ENCODE data around the gene PLS3. TPM values are rescaled to one million over a fixed set of nuclear protein-coding genes. Genes with fewer than 3 reads are reported as not detected.

PLS3 gene
- total RNA-seq, 1 experiment from 2014 or later: 161 TPM

DNA sequence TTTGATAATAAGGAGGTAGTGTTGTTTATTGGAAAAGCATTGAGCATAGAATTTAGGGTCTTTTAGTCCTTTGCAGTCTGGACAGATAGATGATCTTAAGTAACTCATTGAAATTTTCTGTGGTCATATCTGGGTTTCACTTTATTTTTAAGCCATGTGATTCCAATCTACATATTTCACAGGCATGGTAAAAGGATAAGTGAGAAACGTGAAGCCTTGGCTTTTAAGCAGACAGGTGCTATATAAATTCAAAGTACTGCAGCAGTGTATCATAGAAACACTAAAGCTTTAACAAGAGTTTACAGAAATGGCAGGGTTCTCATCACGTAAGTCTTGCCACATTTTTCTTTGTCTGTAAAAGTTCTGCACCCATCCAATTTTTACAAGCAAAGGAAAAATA lies 4.9 kb downstream of the PLS3 start:
- no peak for DNase-seq (ENCODE audit: low spot score)

DNA sequence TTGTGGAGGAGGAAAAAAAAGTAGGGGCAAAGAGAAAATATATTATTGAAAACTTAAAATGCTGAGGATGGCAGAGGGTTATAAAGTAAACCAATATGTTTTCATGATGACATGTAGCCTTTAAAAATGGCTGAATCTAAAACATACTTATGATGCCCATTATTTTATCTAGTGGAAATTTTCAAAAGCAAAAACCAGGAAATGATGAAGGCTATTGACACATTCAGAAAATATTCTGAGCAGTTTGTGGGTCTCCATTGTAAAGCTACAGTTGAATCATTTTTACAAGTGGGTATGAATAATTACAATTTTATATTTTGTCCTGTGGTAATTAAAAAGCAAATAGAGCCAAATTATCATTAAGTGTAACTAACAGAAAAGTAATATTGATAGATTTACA lies 10.7 kb downstream of the PLS3 start:
- no peak for DNase-seq (ENCODE audit: low spot score)

DNA sequence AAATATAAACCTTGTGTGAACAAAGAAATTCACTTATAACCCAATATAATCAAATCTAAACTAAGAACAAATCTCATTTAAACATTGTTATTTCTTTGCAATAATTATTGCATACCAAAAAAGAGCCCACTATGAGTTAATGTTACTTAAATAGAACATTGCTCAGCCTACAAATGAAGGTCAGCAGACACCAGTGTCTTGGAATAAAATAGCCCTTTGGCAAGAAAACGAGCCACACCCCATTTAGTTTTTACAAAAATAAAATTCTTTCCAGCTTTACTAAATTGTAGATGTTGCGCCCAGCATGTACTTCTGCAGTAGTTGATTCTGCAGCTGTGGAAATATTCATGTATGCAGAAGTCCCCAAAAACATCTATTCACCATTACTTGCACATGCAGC lies 12.2 kb downstream of the PLS3 start:
- no peak for DNase-seq (ENCODE audit: low spot score)

DNA sequence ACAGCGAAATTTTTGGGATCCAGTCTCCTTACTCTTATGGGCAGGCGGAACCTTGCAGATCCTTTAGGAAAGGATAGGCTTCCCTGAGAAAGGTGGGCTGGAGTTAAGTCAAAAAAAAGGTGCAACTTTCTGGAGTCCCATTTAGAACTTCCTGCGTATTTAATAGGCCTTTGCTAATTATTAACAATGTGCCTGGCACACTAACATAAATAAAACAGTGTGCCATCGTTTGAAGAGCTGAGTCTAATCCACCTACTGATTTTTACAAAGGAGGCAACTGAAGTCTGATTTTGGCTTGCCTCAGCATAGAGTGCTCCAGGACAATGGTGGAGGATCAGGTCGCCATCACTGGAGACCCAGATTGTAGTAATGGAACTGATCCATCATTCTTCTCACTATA lies 15.7 kb downstream of the PLS3 start:
- DNase-seq (ENCODE audit: low spot score): no peak

DNA sequence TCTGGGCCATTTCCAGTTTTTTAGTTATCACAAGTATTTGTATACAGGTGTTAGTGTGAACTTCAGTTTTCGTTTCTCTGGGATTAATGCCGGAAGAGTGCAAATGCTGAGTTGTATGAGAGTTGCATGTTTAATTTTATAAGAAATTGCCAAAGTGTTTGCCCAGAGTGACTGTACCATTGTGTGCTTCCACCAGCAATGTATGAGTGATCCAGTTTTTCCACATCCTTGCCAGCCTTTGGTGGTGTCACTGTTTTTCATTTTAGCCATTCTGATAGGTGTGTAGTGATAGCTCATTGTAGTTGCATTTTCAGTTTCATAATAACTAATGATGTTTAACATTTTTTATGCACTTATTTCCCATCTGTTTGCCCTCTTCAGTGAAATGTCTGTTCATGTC lies 18.4 kb downstream of the PLS3 start:
- DNase-seq (ENCODE audit: low spot score): no peak

DNA sequence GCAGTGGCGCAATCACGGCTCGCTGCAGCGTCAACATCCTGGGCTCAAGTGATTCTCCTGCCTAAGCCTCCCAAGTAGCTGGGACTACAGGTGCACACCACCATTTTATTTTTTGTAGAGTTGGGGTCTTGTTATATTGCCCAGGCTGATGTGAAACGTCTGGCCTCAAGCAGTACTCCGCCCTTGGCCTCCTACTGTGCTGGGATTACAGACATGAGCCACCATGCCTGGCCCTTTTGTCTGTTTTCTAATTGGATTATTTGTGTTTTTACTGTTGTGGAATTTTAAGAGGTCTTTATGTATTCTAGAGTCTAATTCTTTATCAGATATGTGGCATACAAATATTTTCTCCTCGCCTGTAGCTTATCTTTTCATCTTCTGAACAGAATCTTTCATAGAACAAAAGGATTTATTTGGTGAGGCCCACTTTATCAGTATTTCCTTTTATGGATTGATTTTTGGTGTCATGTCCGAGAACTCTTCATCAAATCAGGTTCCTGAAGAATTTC lies 18.9 kb downstream of the PLS3 start:
- no peak for DNase-seq (ENCODE audit: low spot score)

DNA sequence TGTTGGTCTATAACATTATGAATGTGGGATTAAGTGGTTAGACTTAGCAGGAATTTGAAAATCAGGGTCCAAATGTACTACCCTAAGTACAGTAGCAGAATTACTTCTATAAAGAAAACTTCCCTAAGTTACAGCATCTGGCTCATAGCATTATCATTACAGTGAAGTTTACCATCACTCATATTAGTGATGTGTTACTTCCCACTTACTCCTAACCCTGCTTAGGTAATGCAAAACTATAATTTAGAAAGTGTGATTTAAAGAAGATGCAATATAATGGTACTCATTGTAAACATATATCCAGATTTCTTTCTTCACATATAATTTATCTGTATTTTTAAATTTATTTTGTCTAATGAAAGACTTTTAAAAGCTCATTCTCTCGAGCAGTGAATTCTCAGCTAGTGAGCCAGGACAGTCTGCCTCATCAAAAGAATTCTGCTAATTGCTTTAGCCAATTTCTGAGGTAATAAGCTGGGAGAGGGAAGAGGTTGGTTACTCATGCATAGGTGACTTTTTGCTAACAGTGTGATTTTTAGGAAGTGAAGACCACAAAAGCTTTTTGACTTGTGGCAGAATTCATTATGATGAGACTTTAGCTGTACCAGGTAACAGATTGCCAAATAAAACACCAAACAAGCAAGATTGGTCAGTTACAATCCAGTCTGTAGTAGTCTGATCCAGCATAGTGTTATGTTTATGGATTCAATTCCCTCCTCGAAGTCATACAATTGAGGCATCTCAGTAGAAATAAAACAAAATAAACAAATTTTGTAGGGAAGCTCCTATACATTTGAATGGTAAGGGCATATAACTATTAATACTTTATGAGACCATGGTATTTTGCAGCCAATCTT lies 21.0 kb downstream of the PLS3 start:
- DNase-seq (ENCODE audit: low spot score): no peak

DNA sequence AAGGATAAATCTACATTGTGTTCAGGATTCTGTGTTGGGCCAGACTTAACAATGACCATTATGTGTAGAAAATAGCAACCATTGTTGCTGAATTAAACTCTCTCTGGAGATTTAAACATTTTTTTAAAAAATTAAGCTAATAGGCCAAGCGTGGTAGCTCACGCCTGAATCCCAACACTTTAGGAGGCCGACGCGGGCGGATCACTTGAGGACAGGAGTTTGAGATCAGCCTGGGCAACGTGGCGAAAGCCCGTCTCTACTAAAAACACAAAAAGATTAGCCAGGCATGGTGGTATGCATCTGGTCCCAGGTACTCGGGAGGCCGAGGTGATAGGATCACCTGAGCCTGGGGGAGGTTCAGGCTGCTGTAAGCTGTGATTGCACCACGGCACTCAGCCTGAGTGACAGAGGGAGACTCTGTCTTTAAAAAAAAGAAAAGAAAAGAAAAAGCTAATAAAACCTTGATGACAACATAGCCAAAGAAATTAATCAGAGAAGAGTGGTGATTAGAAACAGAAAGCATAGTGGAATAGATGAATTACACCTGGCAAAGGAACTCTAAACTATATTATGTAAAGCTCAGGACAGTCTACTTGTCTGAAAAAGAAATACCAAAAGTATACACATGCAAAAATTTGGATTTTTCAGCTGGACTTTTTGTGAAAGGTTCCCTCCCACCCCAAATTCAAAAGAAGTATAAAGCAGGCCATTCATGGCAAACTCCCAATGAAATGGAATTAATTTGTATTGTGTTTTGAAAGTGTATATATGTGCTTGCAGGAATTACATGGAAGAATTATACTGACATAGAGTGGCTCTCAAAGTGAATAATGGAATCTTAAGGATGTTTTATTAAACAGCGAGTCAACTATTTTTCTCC lies 21.9 kb downstream of the PLS3 start:
- DNase-seq (ENCODE audit: low spot score): no peak

DNA sequence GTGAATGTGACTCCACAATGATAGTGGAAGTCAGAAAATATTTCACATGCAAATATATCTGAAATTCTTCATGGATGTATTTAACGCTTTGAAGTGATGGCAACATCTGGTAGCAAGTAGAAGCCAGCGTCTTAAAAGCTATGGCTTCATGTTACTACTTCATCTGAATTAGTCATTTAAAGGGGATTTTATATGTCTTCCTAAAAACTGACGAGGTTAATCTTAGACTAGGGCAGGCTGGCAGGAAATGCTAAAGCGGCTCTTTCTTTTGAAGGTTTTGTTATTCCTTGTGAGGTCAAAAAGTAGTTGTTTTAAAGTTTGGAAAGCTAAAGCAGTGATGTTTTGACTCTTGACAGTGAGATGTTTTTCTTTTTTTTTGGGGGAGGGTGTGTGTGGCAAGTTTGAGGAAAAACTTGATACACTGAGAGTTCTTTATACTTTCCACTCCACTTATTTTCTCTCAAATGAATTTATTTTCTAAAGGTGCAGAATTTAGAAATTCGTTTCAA lies 22.6 kb downstream of the PLS3 start:
- DNase-seq (ENCODE audit: low spot score): peak; percentile 6

DNA sequence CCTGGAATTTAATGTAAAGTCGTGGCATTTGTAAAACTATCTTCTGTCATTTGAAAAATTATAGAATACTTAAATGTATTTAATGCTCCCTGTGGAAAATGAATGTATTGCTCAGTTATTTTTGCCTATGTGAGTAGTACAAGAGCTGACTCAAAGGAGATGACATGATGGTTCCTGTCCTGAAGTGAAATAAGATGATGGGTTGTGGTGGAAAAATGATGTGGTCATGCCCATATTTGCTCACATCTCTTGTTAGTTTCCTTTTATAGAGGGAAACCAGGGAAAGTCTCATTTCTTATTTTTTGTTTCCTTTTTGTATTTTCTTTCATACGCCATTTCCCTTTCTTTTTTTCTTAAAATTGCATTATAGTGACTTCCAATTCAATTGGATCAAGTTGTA lies 23.7 kb downstream of the PLS3 start:
- DNase-seq (ENCODE audit: low spot score): peak; percentile 3

DNA sequence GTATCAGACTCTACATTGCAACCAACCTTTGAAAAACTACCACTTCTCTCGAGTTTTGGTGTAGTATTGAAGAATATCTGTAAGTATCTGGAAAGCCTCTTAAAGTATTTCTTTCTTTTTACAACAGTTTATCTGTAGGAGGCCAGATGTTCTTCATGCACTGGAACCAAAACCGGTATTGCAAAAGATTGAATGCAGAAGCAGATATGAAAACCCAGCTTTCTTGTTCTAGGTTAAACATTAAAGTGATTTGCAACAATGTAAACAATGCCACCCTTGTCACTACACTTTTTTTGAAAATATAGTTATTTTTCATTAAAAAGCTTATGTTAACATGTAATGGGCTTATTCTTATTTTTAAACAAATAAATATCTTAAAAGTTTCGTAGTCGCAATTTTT lies 27.2 kb downstream of the PLS3 start:
- no peak for DNase-seq (ENCODE audit: low spot score)

DNA sequence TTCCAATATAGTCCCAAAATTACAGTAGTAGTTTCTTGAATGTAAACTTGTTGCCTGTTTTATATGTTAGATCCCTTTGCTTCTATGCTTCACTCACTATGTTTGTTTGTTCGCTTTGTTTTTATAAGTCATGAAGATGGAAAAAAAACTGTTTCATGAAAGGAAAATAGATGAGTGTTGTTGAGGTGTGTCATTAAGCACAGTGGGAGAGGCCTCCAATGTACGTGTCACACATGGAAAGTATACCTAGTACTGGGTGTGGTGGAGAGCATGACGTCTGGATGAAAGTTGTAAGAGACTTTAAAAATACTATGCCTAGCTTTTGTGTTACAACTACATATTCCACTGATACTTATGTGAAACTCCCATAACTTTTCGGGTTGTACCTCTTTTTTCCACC lies 28.4 kb downstream of the PLS3 start:
- DNase-seq (ENCODE audit: low spot score): no peak

DNA sequence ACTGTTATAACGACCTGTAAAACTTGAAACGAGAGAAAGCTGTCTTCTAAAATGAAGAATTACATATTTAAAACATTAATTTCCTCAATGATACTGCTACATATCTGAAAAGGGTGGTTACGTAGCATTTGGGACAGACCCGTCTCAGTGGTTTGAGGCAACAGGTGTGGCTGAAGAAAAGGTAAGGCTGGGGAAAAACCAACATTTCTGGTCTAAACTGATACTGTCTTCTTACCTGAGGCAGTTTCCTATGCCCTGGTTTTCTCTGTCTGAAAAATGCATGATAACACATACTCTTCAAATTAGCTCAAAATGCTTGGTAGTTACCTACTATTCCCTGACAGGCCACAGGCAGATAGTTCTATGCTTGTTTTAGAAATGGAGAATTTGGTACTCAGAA lies 30.4 kb downstream of the PLS3 start:
- DNase-seq (ENCODE audit: low spot score): no peak

DNA sequence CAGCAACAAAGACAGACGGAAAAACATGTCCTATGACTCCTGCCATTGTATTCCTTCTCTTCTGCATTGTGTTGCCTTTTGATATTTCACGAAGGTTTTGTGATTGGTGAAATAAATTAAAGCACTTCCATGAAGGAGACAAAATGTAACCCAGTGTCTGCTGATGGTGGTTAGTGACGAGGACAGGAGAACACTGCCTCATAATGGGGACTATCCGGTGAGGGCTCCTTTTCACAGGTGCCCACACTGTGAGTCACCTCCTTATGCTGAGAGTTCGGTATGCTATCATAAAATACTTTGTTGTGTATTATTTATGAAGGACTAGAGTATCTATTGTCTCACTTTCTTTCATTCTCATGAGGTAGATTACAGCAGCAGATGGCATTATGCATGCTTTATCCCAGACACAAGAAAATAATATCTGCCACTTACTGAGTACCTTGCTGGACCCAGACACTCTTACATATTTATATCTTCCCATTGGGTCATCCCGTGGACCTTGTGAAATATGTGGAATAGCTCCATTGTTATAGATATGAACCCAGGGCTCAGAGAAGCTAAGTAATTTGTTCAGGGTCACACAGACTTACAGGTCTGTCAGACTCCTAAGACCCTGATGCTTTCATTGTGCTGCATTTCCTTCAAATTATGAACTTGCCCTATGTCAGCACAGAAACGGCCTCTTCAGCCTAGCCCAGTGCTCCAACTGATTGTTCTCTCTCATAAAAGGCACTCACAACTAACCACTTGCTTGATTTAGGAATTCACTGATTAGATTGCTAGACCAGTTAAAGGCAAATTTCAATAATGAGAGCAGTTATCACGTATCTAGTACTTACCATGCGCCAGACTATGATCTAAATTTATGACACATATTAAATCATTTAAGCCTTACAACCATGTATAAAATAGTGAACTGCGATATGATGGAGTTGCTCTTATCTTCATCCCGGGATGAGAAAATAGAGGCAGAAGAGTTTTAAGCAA lies 31.2 kb downstream of the PLS3 start:
- no peak for DNase-seq (ENCODE audit: low spot score)

DNA sequence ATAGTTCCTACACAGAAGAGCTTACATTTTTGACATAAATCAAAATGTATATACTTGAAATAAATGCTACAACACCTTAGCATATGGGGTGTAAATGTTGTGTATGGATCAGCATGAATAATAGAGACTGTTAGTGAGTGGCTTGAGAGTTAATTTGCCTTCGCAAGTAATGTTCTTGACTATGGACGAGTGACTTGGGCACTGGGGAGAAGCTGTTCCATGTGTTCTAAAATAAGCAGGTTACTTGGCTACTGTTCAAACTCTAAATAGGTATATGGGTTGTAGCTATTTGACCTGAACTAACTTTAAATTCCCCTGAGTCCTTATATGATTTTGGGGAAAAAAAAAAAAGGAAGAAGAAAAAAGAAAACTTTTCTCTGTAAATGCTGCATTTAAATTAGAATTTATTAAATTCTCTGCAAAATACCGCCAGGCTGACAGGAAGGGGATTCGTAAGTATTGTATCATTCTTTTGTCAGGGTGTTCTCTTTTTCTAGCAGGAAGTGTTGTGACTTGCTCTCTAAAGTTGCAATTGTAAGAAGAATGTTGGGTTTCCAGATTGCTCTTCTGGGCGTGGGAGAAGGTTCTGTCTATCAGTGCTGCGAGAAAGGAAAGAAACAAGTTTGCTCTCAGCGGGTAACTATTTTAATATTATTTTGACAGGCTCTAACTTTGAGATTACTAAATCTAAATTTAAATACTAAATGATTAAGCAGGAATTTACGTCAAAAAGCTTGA lies 32.2 kb downstream of the PLS3 start:
- no peak for DNase-seq (ENCODE audit: low spot score)

DNA sequence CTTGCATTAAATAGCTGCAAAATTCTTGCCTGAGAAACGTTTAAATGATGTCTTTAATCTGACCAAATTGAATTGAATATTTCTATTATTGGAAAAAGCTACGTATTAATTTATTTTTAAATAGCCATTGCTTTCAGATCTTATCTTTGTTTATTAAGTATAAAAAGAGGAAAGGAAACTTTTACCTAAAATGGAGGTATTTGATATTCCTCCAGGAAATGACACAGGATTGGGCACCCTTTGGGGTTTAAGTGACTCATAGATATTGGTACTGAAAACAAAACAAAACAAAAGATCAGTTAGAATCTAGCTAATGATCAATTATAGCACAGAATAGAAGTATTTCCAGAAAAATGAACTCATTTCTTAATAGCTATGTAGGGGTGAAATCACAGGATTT lies 34.1 kb downstream of the PLS3 start:
- DNase-seq (ENCODE audit: low spot score): no peak

DNA sequence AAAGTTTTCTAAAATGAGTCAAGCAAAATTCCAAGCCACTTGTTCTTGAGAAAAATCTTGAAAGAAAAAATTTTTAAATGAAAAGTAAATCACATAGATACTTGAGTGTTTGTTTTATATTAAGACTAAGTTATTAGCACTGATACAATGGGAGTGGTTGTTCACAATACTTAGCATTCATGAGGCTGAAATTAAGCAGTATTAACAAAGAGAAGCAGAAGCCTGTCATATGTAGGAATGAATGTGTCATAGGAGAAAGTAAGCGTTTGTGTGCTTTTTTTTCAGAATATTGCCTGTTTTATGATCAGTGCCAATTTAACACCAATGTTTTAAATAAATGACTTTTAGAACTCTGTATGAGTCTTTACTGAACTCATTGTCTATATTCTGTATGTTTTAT lies 37.6 kb downstream of the PLS3 start:
- DNase-seq (ENCODE audit: low spot score): no peak

DNA sequence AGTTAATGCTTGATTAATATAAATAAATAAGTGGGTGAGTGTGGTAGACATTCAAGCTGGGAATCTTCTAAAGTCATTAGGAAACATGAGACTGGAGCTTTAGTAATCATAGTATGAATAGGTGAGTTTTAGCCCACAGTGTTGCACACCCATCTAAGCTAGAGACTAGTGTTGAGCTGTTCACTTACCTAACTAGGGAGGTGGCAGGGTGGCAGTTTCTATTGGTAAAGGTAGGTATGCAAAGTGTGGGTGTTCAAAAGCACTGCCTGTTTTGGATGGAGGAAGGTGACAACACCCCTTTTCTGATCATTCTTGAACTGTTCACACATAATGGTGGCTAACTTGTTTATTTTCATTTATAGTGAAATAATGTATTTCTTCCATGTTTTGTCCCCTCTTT lies 41.3 kb downstream of the PLS3 start:
- no peak for DNase-seq (ENCODE audit: low spot score)

DNA sequence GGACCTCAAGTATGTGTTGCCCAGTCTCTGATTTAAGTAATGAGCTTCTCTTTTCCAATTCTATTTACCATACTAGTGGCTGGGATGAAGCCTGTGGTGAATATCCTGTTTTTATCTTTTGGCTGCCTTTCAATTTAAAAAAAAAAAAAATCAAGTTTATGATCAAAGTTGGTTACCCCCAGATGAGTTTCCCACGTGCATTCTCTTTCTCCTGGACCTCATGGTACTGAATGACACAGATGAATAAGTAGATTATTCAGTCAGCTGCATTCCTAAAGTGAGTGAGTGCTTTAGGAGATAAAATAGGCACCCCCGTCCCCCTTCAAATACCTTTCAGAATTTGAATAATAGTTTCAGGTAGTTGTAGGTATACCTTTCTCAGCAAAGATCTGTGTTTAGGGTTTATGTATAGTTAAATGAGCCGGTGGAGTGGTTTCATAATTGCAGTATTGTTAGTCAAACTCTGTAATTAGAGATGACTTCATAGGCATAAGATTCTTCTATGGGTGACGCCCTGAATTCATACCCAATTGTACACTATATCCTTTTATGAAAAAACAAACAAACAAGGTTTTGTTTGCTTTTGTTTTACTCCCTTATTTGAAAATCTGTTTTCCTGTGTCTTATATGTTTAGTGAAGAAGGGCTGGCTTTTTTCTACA lies 41.9 kb downstream of the PLS3 start:
- no peak for DNase-seq (ENCODE audit: low spot score)

DNA sequence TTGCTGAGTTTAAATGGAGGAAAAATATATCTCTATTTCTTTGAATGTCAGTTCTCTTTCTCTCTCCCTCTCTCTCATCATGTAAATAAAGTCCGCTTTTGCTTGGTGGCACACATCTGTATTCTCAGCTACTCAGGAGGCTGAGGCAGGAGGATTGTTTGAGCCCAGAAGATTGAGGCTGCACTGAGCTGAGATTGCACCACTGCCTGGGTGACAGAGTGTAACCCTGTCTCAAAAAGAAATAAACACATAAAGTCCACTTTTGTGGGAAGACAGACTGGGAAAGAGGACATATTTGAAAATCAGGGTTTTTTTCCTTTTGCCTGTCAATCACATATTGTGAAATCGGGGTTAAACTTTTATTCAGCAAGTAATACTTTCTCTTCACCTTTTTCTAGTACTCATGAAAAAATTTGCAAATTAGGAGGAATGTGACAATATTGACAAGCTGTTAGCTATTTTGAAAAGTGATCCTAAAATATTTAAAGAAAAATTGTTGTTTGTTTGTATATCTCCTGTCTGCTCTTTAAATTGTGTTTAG lies 42.6 kb downstream of the PLS3 start:
- no peak for DNase-seq (ENCODE audit: low spot score)

Measured in H4 (cell line).